Immature natural killer cell (primary cell): ENCODE data around the gene KLK10. TPM values are rescaled to one million over a fixed set of nuclear protein-coding genes. Genes with fewer than 3 reads are reported as not detected.

Experiments used
- DNase-seq, 3 donors: peaks; one replicate each; pipeline ENCODE4 v3.0.0; 2022; ENCODE audit warnings: mixed read lengths in 1 of 3
- H3K27ac Mint-ChIP-seq, 6 donors: one replicate each; pipeline ENCODE4 v1.8.0; 2020; ENCODE audit warnings: mixed read lengths in 6 of 6, mild to moderate bottlenecking in 5 of 6, inconsistent platforms in 4 of 6, moderate library complexity in 3 of 6
- H3K27me3 Mint-ChIP-seq, 3 donors: one replicate each; pipeline ENCODE4 v1.8.0; 2020 to 2021; ENCODE audit warnings: low read depth in 3 of 3, mild to moderate bottlenecking in 3 of 3, mixed read lengths in 3 of 3, moderate library complexity in 3 of 3, inconsistent platforms in 1 of 3
- H3K36me3 Mint-ChIP-seq, 3 donors: one replicate each; pipeline ENCODE4 v1.8.0; 2020; ENCODE audit warnings: mixed read lengths in 3 of 3, inconsistent platforms in 2 of 3, mild to moderate bottlenecking in 2 of 3
- H3K4me1 Mint-ChIP-seq, 2 donors: one replicate each; pipeline ENCODE4 v1.8.0; 2020; ENCODE audit warnings: inconsistent platforms in 2 of 2, mild to moderate bottlenecking in 2 of 2, mixed read lengths in 2 of 2, moderate library complexity in 1 of 2
- H3K4me3 Mint-ChIP-seq, 5 donors: one replicate each; pipeline ENCODE4 v1.8.0; 2020; ENCODE audit warnings: mild to moderate bottlenecking in 5 of 5, mixed read lengths in 5 of 5, inconsistent platforms in 3 of 5, moderate library complexity in 3 of 5
- H3K9me3 Mint-ChIP-seq, 6 donors: one replicate each; pipeline ENCODE4 v1.8.0; 2020; ENCODE audit warnings: mild to moderate bottlenecking in 6 of 6, mixed read lengths in 6 of 6, inconsistent platforms in 4 of 6, moderate library complexity in 3 of 6
- polyA plus RNA-seq, 3 donors: library from polyadenylated mRNA; unstranded; fragments of 300-500 nt; fragmentation: Illumina TruSeq; gene quantifications; one replicate each; pipeline ENCODE4 v1.2.3, GENCODE V29; 2021

KLK10 gene
- polyA plus RNA-seq = not detected

DNA sequence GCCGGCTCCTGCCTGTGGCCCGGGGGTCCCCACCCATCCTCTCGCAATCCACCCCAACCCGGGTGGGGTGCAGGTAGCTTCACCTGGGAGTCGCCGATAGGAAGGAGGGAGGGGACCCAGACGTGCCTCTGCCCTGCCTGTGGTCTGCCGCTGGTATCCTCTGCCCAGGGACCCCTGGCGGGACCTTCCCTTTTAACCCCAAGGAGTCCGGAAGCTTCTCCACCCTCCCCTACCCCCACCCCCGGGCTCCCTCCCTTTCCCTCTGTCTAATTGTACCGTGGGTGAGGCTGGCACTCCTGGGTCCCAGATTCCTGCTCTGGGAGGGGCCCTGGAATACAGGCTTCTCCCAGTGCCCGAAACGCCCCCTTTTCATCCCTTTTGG is at the start of gene KLK10:
KLK10 (minus strand) TSS at position 166 of the 382 bp plus-strand sequence. CDS start 579 bp downstream, outside the sequence.
- Mint-ChIP-seq H3K27me3 (peaks cover 20 to 26% (median 22%) of the 10 kb centered on the region in 3 donors), H3K27ac (no peak within 1 kb of the TSS), H3K9me3 (peaks cover 0 to 3% (median 0%) of the 10 kb centered on the region in 6 donors), H3K4me3 (peak within 1 kb of the TSS; percentile 75 to 91 (median 86)), H3K4me1 (peaks cover 20 to 30% of the 10 kb centered on the region in 2 donors), H3K36me3 (peaks cover 0 to 4% (median 3%) of the 10 kb centered on the region in 3 donors)
- no peak for DNase-seq

- Mint-ChIP-seq H3K4me3 (peak overlapping the region in 2 of 5 donors; percentile 12 to 13), H3K9me3 (no peaks in the 10 kb centered on the region), H3K36me3 (no peaks in the 10 kb centered on the region), H3K4me1 (peaks cover 5 to 6% of the 10 kb centered on the region in 2 donors), H3K27me3 (peaks cover 8 to 16% (median 9%) of the 10 kb centered on the region in 3 donors), H3K27ac (no peak overlapping the region)
- no peak for DNase-seq
These were observed 47.1 kb upstream of the KLK10 start for GRCh38 chr19:51066393-51067186.

GRCh38 chr19:51065221-51065960 is 45.9 kb upstream of the KLK10 start:
- peak overlapping the region; percentile 67 to 84 (median 76) for H3K4me3 Mint-ChIP-seq
- H3K27ac Mint-ChIP-seq = peak overlapping the region in 1 of 6 donors; percentile 50
- H3K36me3 Mint-ChIP-seq = peaks cover 0 to 6% (median 4%) of the 10 kb centered on the region in 3 donors
- H3K9me3 Mint-ChIP-seq = no peaks in the 10 kb centered on the region
- H3K27me3 Mint-ChIP-seq = peaks cover 13 to 23% (median 14%) of the 10 kb centered on the region in 3 donors
- H3K4me1 Mint-ChIP-seq = peaks cover 5 to 6% of the 10 kb centered on the region in 2 donors
- DNase-seq = no peak

DNA sequence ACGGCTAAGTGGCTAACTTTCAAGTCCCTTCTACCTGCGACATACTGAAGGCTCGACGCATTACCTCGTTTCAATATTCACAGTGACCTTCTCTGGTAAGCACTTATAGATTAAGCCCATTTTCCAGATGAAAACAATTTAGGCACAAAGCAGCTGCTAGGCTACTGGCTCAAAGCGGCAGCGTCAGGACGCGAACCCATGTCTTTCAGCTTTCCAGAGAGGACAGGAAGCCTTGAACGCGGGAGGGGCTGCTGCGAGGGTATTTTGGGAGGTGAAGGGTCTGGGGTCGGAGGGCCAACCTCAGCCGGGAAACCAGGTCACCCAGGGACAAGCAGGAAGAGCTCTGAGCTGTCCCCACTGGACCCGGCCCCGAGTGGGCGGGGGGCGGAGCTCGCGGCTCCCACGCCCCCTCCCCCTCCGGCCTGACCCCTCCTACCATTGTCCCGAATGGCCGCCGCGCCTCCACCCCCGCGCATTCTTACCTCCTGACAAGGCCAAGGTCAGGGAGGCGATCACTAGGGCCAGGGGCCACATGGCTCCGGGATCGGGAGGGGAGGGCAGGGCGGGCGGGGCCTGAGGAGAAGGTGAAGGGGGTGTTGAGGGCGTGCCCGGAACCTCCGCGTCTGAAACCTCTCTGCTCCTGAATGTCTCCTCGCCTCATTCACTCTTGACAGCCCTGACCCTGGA is 45.2 kb upstream of the KLK10 start, which contains the start of gene KLK13:
KLK13 (minus strand) TSS at position 559 of the 687 bp plus-strand sequence; CDS start at position 534, 25 bp downstream.
- Mint-ChIP-seq H3K27ac (peak within 1 kb of the TSS in 1 of 6 donors; percentile 50), H3K4me1 (peaks cover 5 to 6% of the 10 kb centered on the region in 2 donors), H3K9me3 (no peaks in the 10 kb centered on the region), H3K27me3 (peaks cover 13 to 25% (median 14%) of the 10 kb centered on the region in 3 donors), H3K36me3 (peaks cover 0 to 6% (median 4%) of the 10 kb centered on the region in 3 donors), H3K4me3 (peak within 1 kb of the TSS; percentile 67 to 84 (median 76))
- no peak for DNase-seq

DNA sequence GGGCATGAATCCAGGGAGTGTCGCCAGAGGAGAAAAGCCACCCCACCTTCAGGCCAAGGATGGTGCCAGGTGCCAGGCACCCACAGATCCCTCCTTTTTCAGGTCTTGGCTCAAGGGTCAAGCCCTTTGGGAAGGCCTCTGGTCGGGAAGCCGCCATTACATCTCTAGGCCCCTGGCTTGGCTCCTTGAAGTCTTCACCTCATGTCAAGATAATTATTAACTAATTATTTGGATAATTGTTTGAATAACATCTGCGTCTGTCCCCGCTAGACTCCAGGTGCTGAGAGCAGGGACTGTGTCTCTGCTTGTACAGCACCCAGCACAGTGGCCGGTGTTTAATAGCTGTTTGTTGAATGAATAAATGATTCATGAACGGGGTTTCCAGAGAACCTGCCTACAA is 44.2 kb upstream of the KLK10 start:
- peaks cover 0 to 6% (median 4%) of the 10 kb centered on the region in 3 donors for H3K36me3 Mint-ChIP-seq
- no peak overlapping the region for H3K27ac Mint-ChIP-seq
- H3K4me1 Mint-ChIP-seq = peaks cover 5 to 6% of the 10 kb centered on the region in 2 donors
- peak overlapping the region in 3 of 5 donors; percentile 41 to 68 (median 44) for H3K4me3 Mint-ChIP-seq
- DNase-seq = no peak
- peaks cover 13 to 26% (median 16%) of the 10 kb centered on the region in 3 donors for H3K27me3 Mint-ChIP-seq
- H3K9me3 Mint-ChIP-seq = no peaks in the 10 kb centered on the region

DNA sequence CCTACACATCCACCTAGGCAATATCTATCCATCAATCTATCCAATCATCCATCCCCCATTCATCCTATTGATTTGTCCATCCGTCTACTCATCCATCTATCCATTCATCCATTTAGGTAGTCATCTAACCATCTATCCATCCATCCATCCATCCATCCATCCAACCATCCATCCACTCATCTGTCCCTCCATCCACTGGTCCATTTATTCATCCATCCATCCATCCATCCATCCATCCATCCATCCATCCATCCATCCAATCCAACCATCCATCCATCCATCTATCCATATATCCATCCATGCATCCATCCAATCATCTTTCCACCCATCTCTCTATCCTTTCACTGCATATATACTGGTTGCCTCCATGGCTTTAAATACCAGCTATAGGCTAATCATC is 41.5 kb upstream of the KLK10 start:
- peaks cover 12 to 21% (median 17%) of the 10 kb centered on the region in 3 donors for H3K27me3 Mint-ChIP-seq
- H3K27ac Mint-ChIP-seq = no peak overlapping the region
- H3K9me3 Mint-ChIP-seq = no peaks in the 10 kb centered on the region
- H3K36me3 Mint-ChIP-seq = peaks cover 0 to 6% (median 4%) of the 10 kb centered on the region in 3 donors
- DNase-seq = no peak
- H3K4me1 Mint-ChIP-seq = peaks cover 3 to 6% of the 10 kb centered on the region in 2 donors
- no peak overlapping the region for H3K4me3 Mint-ChIP-seq

DNA sequence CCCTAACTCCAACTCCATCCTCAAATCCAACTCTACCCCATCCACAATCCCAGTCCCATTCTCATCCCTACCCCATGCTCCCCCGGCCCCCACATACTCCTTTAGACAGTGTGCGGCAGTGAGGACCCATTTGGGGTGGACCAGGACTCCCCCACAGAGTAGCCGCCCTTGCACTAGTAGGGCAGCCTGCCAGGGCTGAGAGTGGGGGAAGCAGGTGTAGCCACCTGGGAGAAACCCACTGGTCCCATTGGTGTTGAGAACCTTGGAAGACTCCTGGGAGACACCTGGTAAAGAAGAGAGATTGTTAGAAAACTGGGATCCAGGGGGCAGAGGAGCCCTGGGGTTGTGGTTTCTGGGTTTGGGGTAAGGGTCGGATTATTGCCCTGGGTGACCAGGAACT is 40.8 kb upstream of the KLK10 start:
- H3K9me3 Mint-ChIP-seq = no peaks in the 10 kb centered on the region
- DNase-seq = no peak
- no peak overlapping the region for H3K4me3 Mint-ChIP-seq
- peaks cover 11 to 18% (median 14%) of the 10 kb centered on the region in 3 donors for H3K27me3 Mint-ChIP-seq
- H3K36me3 Mint-ChIP-seq = peaks cover 0 to 6% (median 4%) of the 10 kb centered on the region in 3 donors
- H3K4me1 Mint-ChIP-seq = peaks cover 2 to 4% of the 10 kb centered on the region in 2 donors
- no peak overlapping the region for H3K27ac Mint-ChIP-seq

DNA sequence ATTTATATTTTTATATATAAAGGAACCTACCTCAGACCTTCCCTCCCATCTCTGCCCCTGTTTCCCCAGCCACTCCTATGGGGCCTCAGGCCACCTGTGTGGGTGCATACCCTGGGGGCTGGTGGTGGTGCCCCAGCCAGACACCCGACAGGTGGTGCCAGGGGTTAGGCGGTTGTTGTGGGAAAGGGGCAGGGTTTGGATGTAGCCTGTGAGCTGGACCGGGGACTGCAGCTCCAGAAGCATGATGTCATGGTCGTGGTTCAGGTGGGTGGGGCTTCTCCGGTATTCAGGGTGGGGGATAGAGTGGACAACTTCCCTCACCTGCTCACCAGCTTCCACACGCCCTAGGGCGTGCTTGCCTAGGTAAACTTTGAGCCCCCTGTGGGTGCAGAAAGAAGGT is 40.2 kb upstream of the KLK10 start:
- Mint-ChIP-seq H3K4me1 (no peaks in the 10 kb centered on the region), H3K36me3 (peaks cover 0 to 6% (median 4%) of the 10 kb centered on the region in 3 donors), H3K9me3 (no peaks in the 10 kb centered on the region), H3K27me3 (peaks cover 10 to 16% (median 14%) of the 10 kb centered on the region in 3 donors), H3K27ac (no peak overlapping the region), H3K4me3 (no peak overlapping the region)
- no peak for DNase-seq

GRCh38 chr19:51055866-51056265 is 36.4 kb upstream of the KLK10 start:
- Mint-ChIP-seq H3K4me3 (no peak overlapping the region), H3K27me3 (peaks cover 5 to 24% (median 6%) of the 10 kb centered on the region in 3 donors), H3K36me3 (no peaks in the 10 kb centered on the region), H3K9me3 (no peaks in the 10 kb centered on the region), H3K4me1 (no peaks in the 10 kb centered on the region), H3K27ac (no peak overlapping the region)
- no peak for DNase-seq

- Mint-ChIP-seq H3K4me3 (no peak overlapping the region), H3K27me3 (peaks cover 5 to 14% (median 9%) of the 10 kb centered on the region in 3 donors), H3K4me1 (no peaks in the 10 kb centered on the region), H3K36me3 (peaks cover 0 to 3% (median 3%) of the 10 kb centered on the region in 3 donors), H3K9me3 (peaks cover 0 to 7% (median 0%) of the 10 kb centered on the region in 6 donors), H3K27ac (no peak overlapping the region)
- DNase-seq = no peak
These were observed 27.5 kb upstream of the KLK10 start for GRCh38 chr19:51047031-51047335.

- Mint-ChIP-seq H3K36me3 (peaks cover 0 to 3% (median 0%) of the 10 kb centered on the region in 3 donors), H3K4me3 (no peak overlapping the region), H3K9me3 (peaks cover 0 to 4% (median 0%) of the 10 kb centered on the region in 6 donors), H3K27ac (no peak overlapping the region), H3K27me3 (peaks cover 5 to 7% (median 6%) of the 10 kb centered on the region in 3 donors), H3K4me1 (no peaks in the 10 kb centered on the region)
- DNase-seq = no peak
These were observed 24.8 kb upstream of the KLK10 start for GRCh38 chr19:51044327-51044726.

DNA sequence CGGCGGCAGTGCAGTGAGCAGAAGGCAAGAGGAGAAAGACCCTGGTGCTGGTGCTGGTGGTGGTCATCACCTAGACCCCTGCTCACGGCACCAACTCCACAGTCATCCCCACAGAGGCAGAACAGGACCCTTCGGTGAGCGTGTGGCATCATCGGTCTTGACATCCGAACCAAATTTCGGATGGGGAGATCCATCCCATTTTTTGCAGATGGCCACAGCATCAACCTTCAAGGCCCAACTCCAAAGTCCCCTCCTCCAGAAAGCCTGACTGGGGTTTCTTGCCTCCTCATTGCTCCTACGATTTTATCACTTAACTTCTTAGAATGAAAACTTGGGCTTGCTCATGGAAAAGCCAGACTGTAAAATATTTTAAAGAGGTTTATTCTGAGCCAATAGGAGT is 24.0 kb upstream of the KLK10 start:
- Mint-ChIP-seq H3K27me3 (peaks cover 2 to 5% (median 3%) of the 10 kb centered on the region in 3 donors), H3K27ac (no peak overlapping the region), H3K4me1 (no peaks in the 10 kb centered on the region), H3K36me3 (peaks cover 0 to 3% (median 0%) of the 10 kb centered on the region in 3 donors), H3K4me3 (no peak overlapping the region), H3K9me3 (no peaks in the 10 kb centered on the region)
- DNase-seq = no peak

DNA sequence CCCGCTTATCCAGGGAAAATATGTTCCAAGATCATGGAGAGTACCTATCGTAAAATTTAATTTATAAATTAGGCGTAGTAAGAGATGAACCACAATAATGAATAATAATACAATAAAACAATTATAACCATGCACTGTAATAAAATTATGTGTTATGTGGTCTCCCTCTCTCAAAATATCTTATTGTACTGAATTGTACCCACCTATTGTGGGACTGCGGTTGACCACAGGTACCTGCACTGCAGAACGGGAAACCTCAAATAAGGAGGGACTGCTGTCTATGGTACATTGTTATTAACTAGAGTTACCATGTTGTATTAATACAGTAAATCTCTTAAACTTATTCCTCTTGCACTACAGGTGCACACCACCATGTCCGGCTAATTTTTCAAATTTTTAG is 20.6 kb upstream of the KLK10 start:
- Mint-ChIP-seq H3K4me3 (no peak overlapping the region), H3K27me3 (peaks cover 2 to 6% (median 3%) of the 10 kb centered on the region in 3 donors), H3K4me1 (no peaks in the 10 kb centered on the region), H3K9me3 (no peaks in the 10 kb centered on the region), H3K36me3 (no peaks in the 10 kb centered on the region), H3K27ac (no peak overlapping the region)
- DNase-seq = no peak
